B cell (primary cell): Measurements from ENCODE around the gene PRR14L. TPM values are rescaled to one million over a fixed set of nuclear protein-coding genes. Genes with fewer than 3 reads are reported as not detected.
A peak's percentile ranks its signal among the peaks of the same experiment; 100 is the strongest.

Experiments used
- ATAC-seq: fragments of 200-7000 bp; cut with Tn5 transposase; one replicate; pipeline ENCODE4 v1.10.0; 2021; ENCODE audit warnings: low read depth, mild to moderate bottlenecking, moderate number of reproducible peaks, moderate library complexity
- CTCF ChIA-PET: fragments of 350-600 bp; sonication (Branson Sonifier 250); formaldehyde crosslinking; loops from one replicate; lab custom pipeline; 2021; ENCODE audit warnings: antibody characterized with exemption, inconsistent platforms; lab: Charles Lee
- POLR2A ChIA-PET: fragments of 350-600 bp; sonication (Branson Sonifier 250); formaldehyde crosslinking; loops from one replicate; lab custom pipeline; 2021; ENCODE audit warnings: antibody characterized with exemption; lab: Charles Lee
- DNase-seq: peaks from one replicate; pipeline ENCODE4 v3.0.0; 2013
- H2AFZ ChIP-seq: 2 replicates; pipeline ENCODE4 v1.6.1; 2012; ENCODE audit warnings: mild to moderate bottlenecking, low read depth, low read length; ENCODE audit not compliant: insufficient read depth, poor library complexity, severe bottlenecking
- H3K27ac ChIP-seq, 2 donors: 1 replicate in 1 of 2; 2 replicates in 1 of 2; pipeline ENCODE4 v1.5.1; 2012 to 2013; ENCODE audit warnings: low read length in 2 of 2, mild to moderate bottlenecking in 2 of 2, moderate library complexity in 1 of 2
- H3K27me3 ChIP-seq, 4 experiments: fragments of 200-600 bp in 1 of 4; sonication (generic) in 1 of 4; replicated peaks in 1 of 4; 1 replicate in 2 of 4; 2 replicates in 2 of 4; pipeline versions ENCODE4 v1.6.1 to v1.7.0; 2013 to 2016; ENCODE audit warnings: low read length in 3 of 4, mild to moderate bottlenecking in 2 of 4, mixed read lengths in 1 of 4, moderate library complexity in 1 of 4; ENCODE audit not compliant: insufficient read depth in 4 of 4, control insufficient read depth in 3 of 4; ENCODE audit errors: control extremely low read depth in 1 of 4
- H3K36me3 ChIP-seq, 2 experiments: replicated peaks in 1 of 2; 1 replicate in 1 of 2; 2 replicates in 1 of 2; pipeline versions ENCODE4 v1.6.1 to v1.7.1; 2013; ENCODE audit warnings: low read length in 1 of 2; ENCODE audit not compliant: insufficient read depth in 2 of 2, control insufficient read depth in 1 of 2; ENCODE audit errors: control extremely low read depth in 1 of 2, extremely low read depth in 1 of 2
- H3K4me1 ChIP-seq, 2 donors: fragments of 200-600 bp in 1 of 2; sonication (generic) in 1 of 2; 1 replicate in 1 of 2; 2 replicates in 1 of 2; pipeline versions ENCODE4 v1.5.1 to v1.6.1; 2013 to 2017; ENCODE audit warnings: low read length in 2 of 2; ENCODE audit not compliant: control insufficient read depth in 2 of 2, insufficient read depth in 2 of 2
- H3K4me2 ChIP-seq: replicated peaks from 2 replicates; pipeline ENCODE3; 2012; ENCODE audit warnings: mild to moderate bottlenecking, low read depth, low read length; ENCODE audit not compliant: poor library complexity, severe bottlenecking
- H3K4me3 ChIP-seq, 5 experiments: fragments of 200-600 bp in 1 of 5; sonication (generic) in 1 of 5; 1 replicate in 3 of 5; 2 replicates in 2 of 5; pipeline versions ENCODE4 v1.5.1 to v1.7.0; 2011 to 2016; ENCODE audit warnings: low read length in 4 of 5, mild to moderate bottlenecking in 4 of 5, low read depth in 2 of 5, control low read depth in 1 of 5, moderate library complexity in 1 of 5; ENCODE audit not compliant: insufficient read depth in 1 of 5; ENCODE audit errors: control extremely low read depth in 1 of 5, extremely low read depth in 1 of 5
- H3K79me2 ChIP-seq: fragments of 200-600 bp; sonication (generic); one replicate; pipeline ENCODE4 v1.6.0; 2016; ENCODE audit warnings: low read length; ENCODE audit not compliant: control insufficient read depth, insufficient read depth
- H3K9ac ChIP-seq: fragments of 200-600 bp; sonication (generic); 2 replicates; pipeline ENCODE4 v1.6.1; 2017; ENCODE audit warnings: mild to moderate bottlenecking, low read length, moderate library complexity
- H3K9me3 ChIP-seq, 3 donors: one replicate each; pipeline versions ENCODE4 v1.6.1 to v1.7.1; 2013; ENCODE audit warnings: low read length in 2 of 3; ENCODE audit not compliant: control insufficient read depth in 2 of 3, insufficient read depth in 1 of 3; ENCODE audit errors: control extremely low read depth in 1 of 3
- H4K20me1 ChIP-seq: 2 replicates; pipeline ENCODE4 v1.6.0; 2012; ENCODE audit warnings: mild to moderate bottlenecking, low read length; ENCODE audit not compliant: insufficient read depth, control insufficient read depth, poor library complexity, severe bottlenecking
- H3K27ac Mint-ChIP-seq: one replicate; pipeline ENCODE4 v1.8.0; 2021; ENCODE audit warnings: mixed read lengths
- H3K27me3 Mint-ChIP-seq: one replicate; pipeline ENCODE4 v1.8.0; 2021; ENCODE audit warnings: mixed read lengths
- H3K4me1 Mint-ChIP-seq: one replicate; pipeline ENCODE4 v1.8.0; 2021; ENCODE audit warnings: mixed read lengths
- H3K4me3 Mint-ChIP-seq: one replicate; pipeline ENCODE4 v1.8.0; 2021; ENCODE audit warnings: mixed read lengths
- H3K9me3 Mint-ChIP-seq: one replicate; pipeline ENCODE4 v1.8.0; 2022; ENCODE audit warnings: mixed read lengths; ENCODE audit not compliant: insufficient read depth
- CTCF ChIP-seq: fragments of 200-600 bp; IDR thresholded peaks from one replicate; pipeline ENCODE4 v1.8.0; 2022; ENCODE audit warnings: antibody characterized with exemption, mild to moderate bottlenecking
- EZH2 ChIP-seq: IDR thresholded peaks from 2 replicates; pipeline ENCODE4 v1.6.1; 2012; ENCODE audit warnings: borderline replicate concordance, low read depth, mild to moderate bottlenecking, moderate library complexity, low read length; ENCODE audit not compliant: insufficient read depth, poor library complexity, severe bottlenecking
- WGBS: methylation state at CpG from one replicate; pipeline ENCODE4 v1.1.5; 2013; ENCODE audit warnings: missing lambda C conversion rate; ENCODE audit not compliant: insufficient coverage; 5-methylcytosine and 5-hydroxymethylcytosine counted together
- intact Hi-C: fragments of 100-400 bp; cut with micrococcal nuclease; formaldehyde crosslinking; loops from one replicate; pipeline ENCODE4 v1.10.0; 2022
- polyA plus RNA-seq: library from polyadenylated mRNA; depleted of rRNA; stranded (reverse); fragments of >200 nt; gene quantifications from 2 replicates; pipeline ENCODE4 v1.2.3, GENCODE V29; 2012
- total RNA-seq, 2 donors: library from RNA; stranded (reverse); fragments of 120-200 nt in 1 of 2; gene quantifications; 1 replicate in 1 of 2; 2 replicates in 1 of 2; pipeline versions ENCODE4 v1.2.3 to v1.2.4, GENCODE V29; 2013 to 2022

PRR14L gene
- total and polyA plus RNA-seq, 2 donors (not counting 1 experiment from before 2014, with no cell fraction given), result 8.5 to 69.6 TPM

GRCh38 chr22:31757265-31757664 is 7.3 kb upstream of the PRR14L start:
- Mint-ChIP-seq H3K4me1 (peaks cover 28% of the 10 kb centered on the region), H3K27me3 (no peaks in the 10 kb centered on the region), H3K4me3 (no peak overlapping the region), H3K27ac (no peak overlapping the region), H3K9me3 (no peaks in the 10 kb centered on the region)
- H3K4me3 ChIP-seq, result no peak overlapping the region
- H4K20me1 ChIP-seq, result no peaks in the 10 kb centered on the region
- no peak for TF ChIP-seq CTCF
- TF ChIP-seq EZH2, result no peak
- no peak overlapping the region for H2AFZ ChIP-seq
- no peak overlapping the region for H3K4me2 ChIP-seq
- H3K27me3 ChIP-seq, result no peaks in the 10 kb centered on the region
- no CpG with 5 or more reads among the region's 1 CpG for WGBS
- DNase-seq, result no peak
- H3K79me2 ChIP-seq, result peaks cover 24% of the 10 kb centered on the region
- POLR2A ChIA-PET, result no interaction called here
- H3K36me3 ChIP-seq, result peaks cover 5 to 19% of the 10 kb centered on the region in 2 experiments
- H3K9me3 ChIP-seq, result no peaks in the 10 kb centered on the region
- no peak overlapping the region for H3K9ac ChIP-seq
- no peak for ATAC-seq
- peaks cover 17 to 20% of the 10 kb centered on the region in 2 donors for H3K4me1 ChIP-seq
- intact Hi-C loops, result no loop called here
- CTCF ChIA-PET, result no interaction called here
- no peak overlapping the region for H3K27ac ChIP-seq

GRCh38 chr22:31754813-31755212 is 4.9 kb upstream of the PRR14L start:
- Histone ChIP-seq H3K4me2 (peak overlapping the region; percentile 87), H3K9ac (peak overlapping the region; percentile 83), H3K27me3 (no peaks in the 10 kb centered on the region), H3K4me1 (peaks cover 25 to 29% of the 10 kb centered on the region in 2 donors), H4K20me1 (no peaks in the 10 kb centered on the region), H3K79me2 (peaks cover 27% of the 10 kb centered on the region), H2AFZ (peak overlapping the region; percentile 87), H3K4me3 (peak overlapping the region in 1 of 5 experiments; percentile 90), H3K9me3 (no peaks in the 10 kb centered on the region), H3K27ac (peak overlapping the region in 1 of 2 donors; percentile 96), H3K36me3 (peaks cover 0 to 15% of the 10 kb centered on the region in 2 experiments)
- 92% methylated on average over 3 of the region's 6 CpGs for WGBS
- Mint-ChIP-seq H3K27me3 (no peaks in the 10 kb centered on the region), H3K4me1 (peaks cover 36% of the 10 kb centered on the region), H3K27ac (peak overlapping the region; percentile 100), H3K9me3 (no peaks in the 10 kb centered on the region), H3K4me3 (peak overlapping the region; percentile 99)
- no peak for ATAC-seq
- intact Hi-C loops, result loop anchor here (5.0 kb wide), 4 partner anchors 37 to 1163 kb away; partner anchors contain the start of genes PES1, PIK3IP1 and RNF185
- DNase-seq, result no peak
- POLR2A ChIA-PET, result interaction anchor here (0.6 kb wide), 1 partner anchor 413 kb away, joined by 3 read pairs; no protein-coding TSS in a partner anchor
- CTCF ChIA-PET, result interaction anchor here (0.9 to 1.2 kb wide), 2 partner anchors 35 to 90 kb away, joined by 3 to 4 read pairs; no protein-coding TSS in a partner anchor
- TF ChIP-seq EZH2, result no peak
